HepG2 (cell line): ENCODE measurements around the gene PPP6R2. TPM values are rescaled to one million over a fixed set of nuclear protein-coding genes. Genes with fewer than 3 reads are reported as not detected.

Experiments used
- CAMTA2 ChIP-seq: sonication (generic); formaldehyde crosslinking; IDR thresholded peaks from 2 replicates; pipeline ENCODE4 v1.4.0; 2020; ENCODE audit warnings: mild to moderate bottlenecking, missing genetic modification reagents, borderline replicate concordance
- CC2D1A ChIP-seq: sonication (generic); formaldehyde crosslinking; IDR thresholded peaks from 2 replicates; pipeline ENCODE4 v1.8.1; 2023; ENCODE audit warnings: mild to moderate bottlenecking, missing genetic modification reagents
- EHMT2 ChIP-seq: fragments of 200-600 bp; sonication (generic); IDR thresholded peaks from 2 replicates; pipeline ENCODE4 v1.7.0; 2017; ENCODE audit warnings: antibody characterized with exemption, low read depth, low read length, borderline replicate concordance
- ELF1 ChIP-seq: sonication (generic); formaldehyde crosslinking; IDR thresholded peaks from 2 replicates; pipeline ENCODE4 v1.4.0; 2020; ENCODE audit warnings: missing genetic modification reagents
- FOXK1 ChIP-seq: sonication (generic); formaldehyde crosslinking; IDR thresholded peaks from 2 replicates; pipeline ENCODE4 v1.4.0; 2020; ENCODE audit warnings: low read depth, missing genetic modification reagents, borderline replicate concordance
- HMG20A ChIP-seq: IDR thresholded peaks from 2 replicates; pipeline ENCODE4 v1.6.1; 2016; ENCODE audit warnings: borderline replicate concordance
- JDP2 ChIP-seq: sonication (generic); formaldehyde crosslinking; IDR thresholded peaks from 2 replicates; pipeline ENCODE4 v1.8.1; 2022; ENCODE audit warnings: missing genetic modification reagents, borderline replicate concordance
- JUND ChIP-seq: sonication (generic); formaldehyde crosslinking; IDR thresholded peaks from 2 replicates; pipeline ENCODE4 v1.8.0; 2022; ENCODE audit warnings: mild to moderate bottlenecking, missing genetic modification reagents
- KDM5B ChIP-seq: sonication (generic); formaldehyde crosslinking; IDR thresholded peaks from 2 replicates; pipeline ENCODE4 v1.4.0; 2020; ENCODE audit warnings: missing genetic modification reagents, mild to moderate bottlenecking, borderline replicate concordance
- KLF12 ChIP-seq: sonication (generic); formaldehyde crosslinking; IDR thresholded peaks from 2 replicates; pipeline ENCODE4 v1.4.0; 2020; ENCODE audit warnings: missing genetic modification reagents, borderline replicate concordance
- KLF13 ChIP-seq: sonication (generic); formaldehyde crosslinking; IDR thresholded peaks from 2 replicates; pipeline ENCODE4 v1.4.0; 2020; ENCODE audit warnings: mild to moderate bottlenecking, missing genetic modification reagents
- PHF8 ChIP-seq: sonication (generic); formaldehyde crosslinking; IDR thresholded peaks from 2 replicates; pipeline ENCODE4 v1.5.0; 2020; ENCODE audit warnings: missing genetic modification reagents
- POLR2AphosphoS5 ChIP-seq: IDR thresholded peaks from 2 replicates; pipeline ENCODE4 v1.6.1; 2012; ENCODE audit warnings: low read depth, low read length
- RARA ChIP-seq: IDR thresholded peaks from 2 replicates; pipeline ENCODE4 v1.6.1; 2016; ENCODE audit warnings: missing genetic modification reagents, missing compliant biosample characterization
- RFX3 ChIP-seq: IDR thresholded peaks from 2 replicates; pipeline ENCODE4 v1.6.1; 2016; ENCODE audit warnings: missing biosample characterization, missing genetic modification reagents
- SNAI1 ChIP-seq: sonication (generic); formaldehyde crosslinking; IDR thresholded peaks from 2 replicates; pipeline ENCODE4 v1.5.0; 2020; ENCODE audit warnings: mild to moderate bottlenecking, missing genetic modification reagents, borderline replicate concordance
- U2AF2 ChIP-seq: fragments of 200-400 bp; formaldehyde crosslinking; IDR thresholded peaks from 2 replicates; pipeline ENCODE4 v1.6.1; 2017; ENCODE audit warnings: low read depth, mild to moderate bottlenecking, low read length
- ZNF180 ChIP-seq: sonication (generic); formaldehyde crosslinking; IDR thresholded peaks from 2 replicates; pipeline ENCODE4 v1.4.0; 2020; ENCODE audit warnings: low read depth, missing genetic modification reagents, borderline replicate concordance
- ZNF225 ChIP-seq: sonication (generic); formaldehyde crosslinking; IDR thresholded peaks from 2 replicates; pipeline ENCODE4 v1.4.0; 2020; ENCODE audit warnings: mild to moderate bottlenecking, missing genetic modification reagents
- ZNF234 ChIP-seq: sonication (generic); formaldehyde crosslinking; conservative IDR thresholded peaks from 2 replicates; pipeline ENCODE4 v1.5.1; 2020; ENCODE audit warnings: mild to moderate bottlenecking, missing genetic modification reagents
- ZNF33B ChIP-seq: sonication (generic); formaldehyde crosslinking; IDR thresholded peaks from 2 replicates; pipeline ENCODE4 v1.5.1; 2020; ENCODE audit warnings: mild to moderate bottlenecking, missing genetic modification reagents
- ZNF615 ChIP-seq: sonication (generic); formaldehyde crosslinking; IDR thresholded peaks from 2 replicates; pipeline ENCODE4 v1.5.0; 2020; ENCODE audit warnings: mild to moderate bottlenecking, missing genetic modification reagents, borderline replicate concordance
- polyA plus RNA-seq, 8 experiments: library from polyadenylated mRNA; depleted of rRNA in 3 of 8; stranded (reverse) in 7 of 8; unstranded in 1 of 8; fragments of >200 nt; fragmentation: Illumina TruSeq in 4 of 8; extraction: Trizol in 4 of 8; gene quantifications; 2 replicates each; pipeline versions ENCODE4 v1.2.1 to v1.2.3, GENCODE V29; 2011 to 2016; ENCODE audit warnings: low read depth in 4 of 8, missing spikeins in 1 of 8, mixed read lengths in 1 of 8; ENCODE audit not compliant: insufficient read depth in 1 of 8
- total RNA-seq, 5 experiments: library from RNA; depleted of rRNA; stranded (reverse); fragments of >200 nt; fragmentation: Illumina TruSeq; extraction: Trizol; gene quantifications; 2 replicates each; pipeline ENCODE4 v1.2.3, GENCODE V29; 2016; ENCODE audit warnings: low read depth in 1 of 5
- TF ChIP-seq, protein P1 (sequence below): sonication (generic); IDR thresholded peaks from 2 replicates; pipeline ENCODE4 v1.6.1; 2016; ENCODE audit warnings: low read depth, borderline replicate concordance
- TF ChIP-seq, protein P2 (sequence below): sonication (generic); formaldehyde crosslinking; IDR thresholded peaks from 2 replicates; pipeline ENCODE4 v1.8.0; 2022; ENCODE audit warnings: missing genetic modification reagents, mild to moderate bottlenecking, moderate library complexity, borderline replicate concordance
- TF ChIP-seq, protein P3 (sequence below), 2 experiments: fragments of 450-650 bp in 1 of 2; sonication (generic) in 1 of 2; formaldehyde crosslinking; IDR thresholded peaks; 2 replicates each; pipeline versions ENCODE4 v1.5.0 to v1.8.0; 2020 to 2022; ENCODE audit warnings: mild to moderate bottlenecking in 1 of 2, missing genetic modification reagents in 1 of 2
- TF ChIP-seq, protein P4 (sequence below): sonication (generic); formaldehyde crosslinking; IDR thresholded peaks from 2 replicates; pipeline ENCODE4 v1.4.0; 2020; ENCODE audit warnings: missing genetic modification reagents

PPP6R2 gene
- total and polyA plus RNA-seq, 2 of the 13 experiments (the other 11 are each of a cell fraction or from before 2014, with no cell fraction given) = 55.0 to 102 TPM

- TF ChIP-seq, protein P1, sequence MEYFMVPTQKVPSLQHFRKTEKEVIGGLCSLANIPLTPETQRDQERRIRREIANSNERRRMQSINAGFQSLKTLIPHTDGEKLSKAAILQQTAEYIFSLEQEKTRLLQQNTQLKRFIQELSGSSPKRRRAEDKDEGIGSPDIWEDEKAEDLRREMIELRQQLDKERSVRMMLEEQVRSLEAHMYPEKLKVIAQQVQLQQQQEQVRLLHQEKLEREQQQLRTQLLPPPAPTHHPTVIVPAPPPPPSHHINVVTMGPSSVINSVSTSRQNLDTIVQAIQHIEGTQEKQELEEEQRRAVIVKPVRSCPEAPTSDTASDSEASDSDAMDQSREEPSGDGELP = peak; percentile 84; the same call in 1 of the 2 replicates
- TF ChIP-seq JUND (CRISPR knock-in tag) (no peak), ZNF225 (no peak), RFX3 (CRISPR knock-in tag) (no peak), ZNF234 (CRISPR knock-in tag) (no peak), SNAI1 (CRISPR knock-in tag) (0 out of 2 replicates have a peak, but pooled peaks have one; percentile 65), ELF1 (CRISPR knock-in tag) (no peak), POLR2AphosphoS5 (0 out of 2 replicates have a peak, but pooled peaks have one; percentile 24), U2AF2 (no peak), PHF8 (CRISPR knock-in tag) (no peak), CC2D1A (no peak), CAMTA2 (CRISPR knock-in tag) (no peak), JDP2 (no peak), ZNF615 (CRISPR knock-in tag) (no peak), RARA (CRISPR knock-in tag) (peak; percentile 26; the same call in 1 of the 2 replicates), KDM5B (CRISPR knock-in tag) (peak; percentile 39; the same call in 1 of the 2 replicates), KLF12 (CRISPR knock-in tag) (no peak), EHMT2 (no peak), ZNF180 (no peak), KLF13 (no peak), HMG20A (CRISPR knock-in tag) (no peak), FOXK1 (CRISPR knock-in tag) (no peak), ZNF33B (no peak)
- TF ChIP-seq, protein P2, sequence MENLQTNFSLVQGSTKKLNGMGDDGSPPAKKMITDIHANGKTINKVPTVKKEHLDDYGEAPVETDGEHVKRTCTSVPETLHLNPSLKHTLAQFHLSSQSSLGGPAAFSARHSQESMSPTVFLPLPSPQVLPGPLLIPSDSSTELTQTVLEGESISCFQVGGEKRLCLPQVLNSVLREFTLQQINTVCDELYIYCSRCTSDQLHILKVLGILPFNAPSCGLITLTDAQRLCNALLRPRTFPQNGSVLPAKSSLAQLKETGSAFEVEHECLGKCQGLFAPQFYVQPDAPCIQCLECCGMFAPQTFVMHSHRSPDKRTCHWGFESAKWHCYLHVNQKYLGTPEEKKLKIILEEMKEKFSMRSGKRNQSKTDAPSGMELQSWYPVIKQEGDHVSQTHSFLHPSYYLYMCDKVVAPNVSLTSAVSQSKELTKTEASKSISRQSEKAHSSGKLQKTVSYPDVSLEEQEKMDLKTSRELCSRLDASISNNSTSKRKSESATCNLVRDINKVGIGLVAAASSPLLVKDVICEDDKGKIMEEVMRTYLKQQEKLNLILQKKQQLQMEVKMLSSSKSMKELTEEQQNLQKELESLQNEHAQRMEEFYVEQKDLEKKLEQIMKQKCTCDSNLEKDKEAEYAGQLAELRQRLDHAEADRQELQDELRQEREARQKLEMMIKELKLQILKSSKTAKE (CRISPR knock-in tag) = peak; percentile 71; the same call in 1 of the 2 replicates
- TF ChIP-seq, protein P3, sequence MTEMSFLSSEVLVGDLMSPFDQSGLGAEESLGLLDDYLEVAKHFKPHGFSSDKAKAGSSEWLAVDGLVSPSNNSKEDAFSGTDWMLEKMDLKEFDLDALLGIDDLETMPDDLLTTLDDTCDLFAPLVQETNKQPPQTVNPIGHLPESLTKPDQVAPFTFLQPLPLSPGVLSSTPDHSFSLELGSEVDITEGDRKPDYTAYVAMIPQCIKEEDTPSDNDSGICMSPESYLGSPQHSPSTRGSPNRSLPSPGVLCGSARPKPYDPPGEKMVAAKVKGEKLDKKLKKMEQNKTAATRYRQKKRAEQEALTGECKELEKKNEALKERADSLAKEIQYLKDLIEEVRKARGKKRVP (CRISPR knock-in tag; IDR thresholded peaks at IDR 0.05) = no peak
- TF ChIP-seq, protein P4, sequence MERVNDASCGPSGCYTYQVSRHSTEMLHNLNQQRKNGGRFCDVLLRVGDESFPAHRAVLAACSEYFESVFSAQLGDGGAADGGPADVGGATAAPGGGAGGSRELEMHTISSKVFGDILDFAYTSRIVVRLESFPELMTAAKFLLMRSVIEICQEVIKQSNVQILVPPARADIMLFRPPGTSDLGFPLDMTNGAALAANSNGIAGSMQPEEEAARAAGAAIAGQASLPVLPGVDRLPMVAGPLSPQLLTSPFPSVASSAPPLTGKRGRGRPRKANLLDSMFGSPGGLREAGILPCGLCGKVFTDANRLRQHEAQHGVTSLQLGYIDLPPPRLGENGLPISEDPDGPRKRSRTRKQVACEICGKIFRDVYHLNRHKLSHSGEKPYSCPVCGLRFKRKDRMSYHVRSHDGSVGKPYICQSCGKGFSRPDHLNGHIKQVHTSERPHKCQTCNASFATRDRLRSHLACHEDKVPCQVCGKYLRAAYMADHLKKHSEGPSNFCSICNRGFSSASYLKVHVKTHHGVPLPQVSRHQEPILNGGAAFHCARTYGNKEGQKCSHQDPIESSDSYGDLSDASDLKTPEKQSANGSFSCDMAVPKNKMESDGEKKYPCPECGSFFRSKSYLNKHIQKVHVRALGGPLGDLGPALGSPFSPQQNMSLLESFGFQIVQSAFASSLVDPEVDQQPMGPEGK (CRISPR knock-in tag) = peak; percentile 96
- TF ChIP-seq, all 625 proteins: peak for 26
These were observed 34.6 kb upstream of the PPP6R2 start (continued) for GRCh38 chr22:50308597-50308935.
